ENCODE measurements around the gene INO80.

- no peak for TF ChIP-seq CTCF (IDR thresholded peaks at IDR 0.05; ENCODE audit: low read length)
- TF ChIP-seq EZH2 (IDR thresholded peaks at IDR 0.05; ENCODE audit: borderline replicate concordance, low read length) = no peak
These were observed 162.4 kb downstream of the INO80 start for GRCh38 chr15:40953713-40954074.

Measured in OCI-LY1 (cell line).